AML-193 (cell line): ENCODE results near the gene SQSTM1.
A peak's percentile ranks its signal among the peaks of the same experiment; 100 is the strongest.
"Not testable (repeated sequence)": the region's sequence is repeated elsewhere in the genome, so short reads cannot be mapped to it uniquely, and the experiment has no call there.

Experiments
- DNase-seq, 2 experiments: peaks; one replicate each; lab custom pipeline; 2025; lab: John Stamatoyannopoulos, UW

The SQSTM1 gene

DNA sequence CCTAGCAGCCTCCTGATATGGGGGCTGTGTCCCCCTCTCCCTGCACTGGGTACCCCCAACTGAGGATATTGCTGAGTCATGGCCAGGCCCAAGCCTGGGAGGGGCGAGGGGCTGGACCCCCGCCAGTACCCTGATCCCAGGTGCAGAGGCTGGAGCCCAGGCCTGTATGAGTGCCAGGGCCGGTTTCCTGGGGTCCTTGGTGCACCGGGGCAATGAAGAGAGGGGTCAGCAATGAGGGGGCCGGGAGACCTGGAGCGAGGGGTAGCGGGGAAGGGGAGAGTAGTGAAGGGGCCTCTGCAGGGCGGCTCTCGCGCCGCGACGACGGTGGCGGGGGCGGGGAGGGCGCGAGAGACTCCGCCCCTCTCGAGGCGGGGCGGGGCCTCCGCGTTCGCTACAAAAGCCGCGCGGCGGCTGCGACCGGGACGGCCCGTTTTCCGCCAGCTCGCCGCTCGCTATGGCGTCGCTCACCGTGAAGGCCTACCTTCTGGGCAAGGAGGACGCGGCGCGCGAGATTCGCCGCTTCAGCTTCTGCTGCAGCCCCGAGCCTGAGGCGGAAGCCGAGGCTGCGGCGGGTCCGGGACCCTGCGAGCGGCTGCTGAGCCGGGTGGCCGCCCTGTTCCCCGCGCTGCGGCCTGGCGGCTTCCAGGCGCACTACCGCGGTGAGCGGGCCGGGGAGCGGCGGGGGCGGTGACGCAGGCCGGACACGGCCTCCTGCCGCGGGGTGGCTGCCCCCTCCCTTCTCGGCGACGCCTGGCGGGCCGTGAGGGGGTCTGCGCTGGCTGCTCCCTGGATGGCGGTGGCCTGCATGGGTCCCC, at the start of gene SQSTM1:
Gene SQSTM1 (plus strand): TSS at position 423 of the 815 bp plus-strand sequence. CDS start 32 bp downstream, at position 455.
- DNase-seq, result peak; percentile 34 to 42

DNA sequence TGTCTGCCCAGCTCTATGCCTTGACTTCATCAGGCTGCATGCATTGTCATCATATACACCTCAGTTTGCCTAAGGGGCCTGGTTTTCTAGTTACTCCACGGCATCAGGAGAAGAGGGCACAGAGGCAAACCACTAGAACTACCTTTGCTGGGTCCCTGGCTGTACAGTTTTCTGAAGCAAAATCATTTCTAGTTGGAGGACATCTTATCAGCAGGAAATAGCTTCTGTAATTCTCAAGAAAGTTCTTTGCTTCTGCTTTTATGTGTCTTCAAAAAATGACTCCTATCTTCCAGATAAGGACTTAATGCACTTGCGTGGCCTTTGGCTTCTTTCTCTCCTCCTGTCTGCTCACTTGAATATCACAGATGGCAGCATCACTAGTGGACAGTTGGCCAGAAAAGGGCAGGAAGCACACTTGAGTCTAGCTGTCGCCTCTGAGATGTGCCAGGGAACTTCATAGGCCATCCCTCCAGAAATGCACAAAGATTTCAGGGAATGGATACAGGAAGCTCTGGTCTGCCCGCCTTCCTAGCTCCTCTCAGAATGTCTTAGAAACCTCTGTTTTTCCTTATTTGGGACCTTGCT, 49.3 kb upstream of the SQSTM1 start:
- no peak for DNase-seq

DNA sequence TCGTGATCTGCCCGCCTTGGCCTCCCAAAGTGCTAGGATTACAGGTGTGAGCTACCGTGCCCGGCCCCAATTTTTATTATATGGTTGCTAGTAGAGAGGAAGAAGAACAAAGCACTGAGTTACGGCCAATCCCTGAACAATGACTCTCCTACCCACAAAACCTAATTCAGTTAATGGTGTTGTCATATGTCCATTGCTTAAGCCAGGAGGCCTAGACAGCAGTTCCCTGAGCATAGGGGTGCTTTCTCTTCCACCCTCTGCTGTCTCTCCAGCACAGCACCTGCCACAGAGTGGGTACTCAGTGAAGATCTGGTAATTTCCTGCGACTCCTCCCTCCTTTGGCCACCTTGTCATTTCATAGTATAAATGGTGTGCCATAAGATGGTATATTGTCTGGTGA, 48.4 kb upstream of the SQSTM1 start:
- peak; percentile 69 to 71 for DNase-seq

DNA sequence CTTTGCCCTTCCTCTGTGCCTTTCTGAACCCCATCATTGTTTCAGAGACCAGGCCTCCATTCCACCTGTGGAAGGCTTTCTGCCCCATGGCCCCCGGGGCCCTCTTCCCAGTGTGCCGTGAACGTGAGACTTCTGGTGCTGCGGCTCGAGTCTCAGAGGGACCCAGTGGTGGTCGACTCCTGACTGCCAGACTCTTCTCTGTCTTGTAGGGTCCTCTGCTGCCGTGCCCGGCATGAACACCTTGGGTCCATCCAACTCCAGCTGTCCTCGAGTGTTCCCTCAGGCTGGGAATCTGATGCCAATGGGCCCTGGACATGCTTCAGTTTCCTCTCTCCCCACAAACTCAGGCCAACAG, 47.0 kb upstream of the SQSTM1 start:
- no peak for DNase-seq

DNA sequence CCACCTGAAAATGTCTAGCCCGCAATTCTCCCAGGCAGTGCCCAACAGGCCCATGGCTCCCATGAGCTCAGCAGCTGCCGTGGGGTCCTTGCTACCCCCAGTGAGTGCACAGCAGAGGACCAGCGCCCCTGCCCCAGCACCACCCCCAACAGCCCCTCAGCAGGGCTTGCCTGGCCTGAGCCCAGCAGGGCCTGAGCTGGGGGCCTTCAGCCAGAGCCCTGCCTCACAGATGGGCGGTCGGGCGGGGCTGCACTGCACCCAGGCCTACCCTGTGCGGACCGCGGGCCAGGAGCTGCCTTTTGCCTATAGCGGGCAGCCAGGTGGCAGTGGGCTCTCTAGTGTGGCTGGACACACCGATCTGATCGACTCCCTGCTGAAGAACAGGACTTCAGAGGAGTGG, 46.3 kb upstream of the SQSTM1 start:
- DNase-seq, result no peak

DNA sequence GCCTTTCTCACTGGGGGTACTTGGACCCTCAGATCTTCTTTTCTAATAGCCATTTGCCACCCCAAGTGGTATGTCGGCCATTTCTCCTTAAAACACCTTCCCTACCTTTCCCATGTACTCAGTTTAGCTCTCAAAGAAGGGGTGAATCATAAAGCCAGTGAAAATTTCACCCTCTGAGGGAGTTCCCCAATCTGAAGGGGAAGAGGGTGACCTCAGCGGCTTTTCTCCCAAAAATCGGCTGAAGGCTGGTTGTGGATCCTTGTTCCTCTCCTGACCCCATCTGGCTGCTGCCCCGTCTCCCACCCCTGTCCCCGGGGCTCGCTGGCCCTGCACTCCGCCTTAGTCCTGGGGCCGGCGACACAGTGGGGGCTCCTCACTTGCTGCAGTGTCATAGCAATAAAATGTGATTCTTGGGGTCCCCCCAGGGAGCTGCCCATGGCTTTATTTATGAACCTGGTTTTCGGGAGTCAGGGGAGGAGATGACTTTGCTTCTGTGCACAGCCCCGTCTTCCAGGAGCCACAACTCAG, 44.2 kb upstream of the SQSTM1 start:
- no peak for DNase-seq

DNA sequence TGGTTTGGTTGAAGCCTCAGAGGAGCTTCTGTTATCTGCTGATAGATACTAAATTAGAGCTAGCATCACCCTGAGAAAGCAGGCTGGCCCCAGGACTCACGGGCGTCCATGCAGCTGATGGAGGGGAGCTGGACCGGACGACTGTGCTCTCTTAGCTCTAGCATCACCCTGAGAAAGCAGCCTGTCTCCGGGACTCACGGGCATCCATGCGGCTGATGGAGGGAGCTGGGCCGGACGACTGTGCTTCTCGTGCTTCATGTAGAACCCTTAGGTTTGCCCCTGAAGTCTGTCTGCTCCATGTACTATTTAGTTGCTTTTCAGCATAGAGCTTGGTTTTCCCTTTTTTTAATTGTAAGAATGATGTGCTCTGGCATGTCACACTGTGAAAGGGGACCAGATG, 43.2 kb upstream of the SQSTM1 start:
- no peak for DNase-seq

DNA sequence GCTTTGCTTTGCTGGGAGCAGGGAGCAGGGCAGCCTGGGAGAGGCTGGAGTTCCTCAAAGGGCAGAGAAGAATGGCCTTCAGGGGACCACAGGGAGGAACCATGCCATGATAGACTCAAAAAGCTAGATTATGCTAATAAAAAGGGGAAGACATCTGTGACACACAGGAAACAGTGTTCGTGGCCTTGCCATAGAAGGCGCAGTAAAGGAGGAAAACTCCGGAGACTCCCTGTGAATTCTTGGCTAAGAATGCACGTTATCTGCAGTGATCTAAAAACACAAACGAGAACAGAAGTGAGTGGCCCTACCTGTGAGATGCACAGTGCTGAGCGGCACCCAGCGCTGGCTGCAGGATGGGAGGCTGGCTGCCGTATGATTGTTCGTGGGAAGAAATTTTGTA, 42.8 kb upstream of the SQSTM1 start:
- peak; percentile 15 to 42 for DNase-seq

DNA sequence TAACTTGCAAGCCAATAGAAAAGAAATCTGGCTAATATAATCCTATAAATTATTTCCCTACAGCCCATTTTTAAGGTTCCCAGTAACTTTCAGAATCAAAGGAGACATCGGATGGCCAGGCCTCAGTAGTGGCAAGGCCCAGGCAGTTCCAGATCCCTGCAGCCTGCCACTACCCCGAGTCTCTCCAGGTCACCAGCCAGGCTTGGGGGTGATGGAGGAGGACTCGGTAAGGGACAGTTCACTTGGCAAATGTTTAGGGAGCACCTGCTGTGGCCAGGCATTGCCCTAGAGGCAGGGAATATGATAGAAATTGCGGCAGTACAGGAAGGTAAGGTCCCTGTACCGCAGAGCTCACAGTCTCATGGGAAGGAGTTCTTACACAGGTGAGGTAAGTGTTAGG, 42.1 kb upstream of the SQSTM1 start:
- DNase-seq, result no peak

DNA sequence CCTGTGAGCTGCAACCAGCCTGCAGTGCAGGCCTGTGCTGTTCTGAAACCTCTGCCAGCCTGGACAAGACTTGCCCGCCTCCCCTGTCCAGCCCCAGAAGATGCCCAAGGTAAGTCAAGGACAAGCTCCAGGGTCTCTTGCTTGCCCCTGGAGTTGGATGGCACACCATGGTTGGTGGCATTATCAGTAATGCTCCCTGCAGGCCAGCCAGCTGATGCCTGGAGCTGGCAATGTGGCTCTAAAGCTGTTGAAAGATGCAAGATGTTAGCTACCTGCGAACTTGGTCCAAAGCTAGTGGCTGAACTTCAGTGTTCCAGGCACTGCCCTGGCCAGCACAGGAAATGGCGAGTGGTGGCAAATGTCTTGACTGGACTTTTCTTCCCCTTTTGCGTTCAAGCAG, 40.9 kb upstream of the SQSTM1 start:
- DNase-seq, result no peak

DNA sequence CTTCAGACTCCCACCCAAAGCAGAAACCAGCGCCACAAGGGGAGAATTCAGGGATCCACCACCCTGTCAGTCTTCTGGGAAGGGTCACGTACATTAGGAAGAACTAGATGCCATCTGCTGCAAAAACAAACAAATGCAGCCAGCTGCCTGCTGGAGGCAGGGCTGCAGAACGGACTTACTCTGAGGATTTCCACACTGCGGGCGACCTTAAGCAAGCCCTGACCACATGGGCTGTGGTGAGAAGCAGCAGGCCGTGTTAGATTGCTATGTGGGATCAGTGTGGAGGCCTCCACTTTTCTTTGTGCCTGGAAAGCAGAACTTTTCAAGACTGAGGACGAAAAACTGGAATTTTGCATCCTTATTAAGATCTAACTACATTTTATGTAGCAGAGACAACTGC, 40.3 kb upstream of the SQSTM1 start:
- DNase-seq, result peak; percentile 69 to 76

DNA sequence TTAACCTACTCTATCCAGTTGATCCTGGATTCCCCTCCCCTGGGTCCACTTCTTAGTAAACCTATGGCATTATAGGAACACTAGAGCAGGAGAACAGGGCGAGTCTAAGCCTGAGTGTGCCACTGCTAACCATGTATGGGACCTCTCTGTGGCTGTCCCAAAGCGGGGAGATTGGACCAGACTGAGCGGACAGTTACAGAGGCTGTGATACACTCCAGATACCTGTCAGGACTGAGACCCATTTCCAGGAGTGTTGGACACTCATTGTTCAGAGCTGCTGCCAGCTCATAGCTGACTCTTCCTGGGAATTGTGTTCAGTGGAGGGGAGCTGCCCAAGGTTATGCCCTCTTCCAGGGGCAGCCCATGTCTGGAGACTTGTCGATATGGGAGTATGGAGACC, 38.9 kb upstream of the SQSTM1 start:
- no peak for DNase-seq

DNA sequence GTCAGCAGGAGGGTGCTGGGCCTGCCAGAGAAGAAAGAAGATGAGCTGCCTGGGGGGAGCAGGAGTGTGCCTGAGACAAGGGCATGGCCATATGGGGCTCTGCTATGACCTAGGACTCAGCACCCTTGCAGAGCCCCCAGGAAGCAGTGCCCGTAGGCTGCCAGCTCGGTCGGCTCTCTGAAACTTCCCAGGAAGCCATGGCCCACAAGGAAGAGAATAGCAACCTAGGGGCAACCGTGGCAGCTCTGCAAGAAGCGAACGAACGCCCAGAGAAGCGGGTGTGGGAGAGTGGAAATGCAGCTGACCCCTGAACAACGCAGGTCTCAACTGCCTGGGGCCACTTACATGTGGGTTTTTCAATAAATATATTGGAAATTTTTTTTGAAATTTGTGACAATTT, 37.6 kb upstream of the SQSTM1 start:
- DNase-seq, result no peak

DNA sequence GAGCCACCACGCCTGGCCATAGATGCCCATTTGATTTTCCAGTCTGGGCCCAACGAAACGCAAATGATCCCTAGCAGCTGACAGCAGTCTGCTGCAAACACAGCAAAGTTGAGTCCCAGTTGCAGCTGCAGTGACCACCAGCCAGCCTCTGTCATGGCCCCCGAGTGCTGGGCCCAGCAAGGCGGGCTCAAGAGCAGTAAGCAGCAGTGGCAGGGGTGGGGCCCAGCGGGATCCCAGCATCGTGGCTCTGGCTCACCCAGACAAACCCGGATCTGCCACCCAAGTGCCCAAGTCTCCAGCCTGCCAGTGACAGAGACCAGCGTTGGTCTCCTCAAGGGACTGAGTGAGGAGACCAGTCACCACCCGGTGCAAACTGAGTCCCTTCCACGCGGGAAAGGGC, 33.8 kb upstream of the SQSTM1 start:
- no peak for DNase-seq

DNA sequence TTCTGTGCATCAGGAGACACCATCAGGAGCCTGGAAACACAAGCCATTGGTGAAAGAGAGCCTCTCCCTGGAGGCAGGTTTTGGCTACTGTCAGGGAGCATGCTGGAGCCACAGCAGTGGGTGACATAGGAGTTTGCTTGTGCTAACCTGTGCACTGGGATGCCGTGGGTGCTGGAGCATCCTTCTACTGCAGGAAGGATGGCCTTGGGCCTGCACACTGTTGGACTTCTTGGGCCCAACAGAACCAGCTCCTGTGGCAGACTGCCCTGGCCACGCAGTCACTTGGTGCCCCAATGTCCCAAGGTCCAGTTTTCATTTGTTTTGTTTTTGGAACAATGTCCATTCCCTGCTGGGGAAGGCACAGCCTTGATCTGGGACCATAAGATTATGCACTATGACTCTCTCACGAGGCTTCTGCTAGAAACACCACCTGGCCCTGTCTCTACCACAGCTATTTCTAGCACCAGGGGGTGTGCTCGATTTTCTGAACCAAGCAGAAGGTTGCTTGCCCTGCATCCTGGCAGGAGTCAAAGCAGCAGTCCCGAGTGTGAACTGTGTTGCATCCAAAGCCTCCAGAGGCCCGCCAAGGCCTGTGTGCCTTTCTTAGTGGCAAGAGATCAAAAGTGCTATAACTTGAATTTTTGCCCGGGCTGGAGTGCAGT, 32.4 kb upstream of the SQSTM1 start:
- no peak for DNase-seq

DNA sequence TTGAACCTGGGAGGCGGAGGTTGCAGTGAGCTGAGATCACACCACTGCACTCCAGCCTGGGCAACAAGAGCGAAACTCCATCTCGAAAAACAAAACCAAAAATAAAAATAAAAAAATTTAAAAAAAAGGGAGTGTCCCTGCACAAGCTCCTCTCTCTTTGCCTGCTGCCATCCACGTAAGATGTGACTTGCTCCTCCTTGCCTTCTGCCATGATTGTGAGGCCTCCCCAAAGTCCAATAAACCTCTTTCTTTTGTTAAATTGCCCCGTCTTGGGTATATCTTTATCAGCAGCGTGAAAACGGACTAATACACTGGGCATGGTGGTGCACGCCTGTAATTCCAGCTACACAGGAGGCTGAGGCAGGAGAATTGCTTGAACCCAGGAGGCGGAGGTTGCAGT, 31.4 kb upstream of the SQSTM1 start:
- not testable (repeated sequence) for DNase-seq

DNA sequence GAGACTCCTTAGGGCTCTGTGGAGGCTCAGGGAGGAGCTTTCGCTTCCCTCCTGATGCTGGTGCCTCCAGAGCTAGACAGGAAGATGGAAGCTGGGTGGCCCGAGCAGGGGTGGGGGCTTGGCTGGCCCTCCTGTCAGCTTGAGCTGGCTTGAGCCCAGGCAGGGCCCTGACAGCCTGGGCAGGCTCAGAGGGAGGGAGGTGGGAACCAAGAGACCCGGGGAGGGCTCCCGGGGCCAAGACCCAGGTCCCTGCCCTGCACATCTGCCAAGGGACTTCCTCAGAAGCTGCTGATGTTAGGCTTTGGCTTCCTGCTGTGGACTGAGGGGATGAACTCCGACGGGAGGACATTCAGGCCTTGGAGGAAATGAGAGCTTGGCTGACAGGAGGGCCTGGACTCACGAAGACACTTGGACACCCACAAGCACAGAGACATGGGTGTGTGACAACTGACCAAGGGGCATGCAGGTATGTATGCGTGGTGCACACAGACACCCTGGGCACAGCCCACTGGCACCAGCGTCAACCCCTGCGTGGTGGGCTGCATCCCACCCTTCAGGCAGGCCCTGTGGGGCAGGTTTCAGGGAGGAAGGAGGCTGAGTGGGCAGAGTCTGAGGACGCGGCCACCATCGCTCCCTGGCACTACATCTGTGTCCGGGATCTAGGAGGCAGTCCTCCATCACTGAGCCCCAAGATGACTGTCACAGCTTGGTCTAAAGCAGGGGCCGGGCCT, 28.7 kb upstream of the SQSTM1 start:
- DNase-seq, result no peak

DNA sequence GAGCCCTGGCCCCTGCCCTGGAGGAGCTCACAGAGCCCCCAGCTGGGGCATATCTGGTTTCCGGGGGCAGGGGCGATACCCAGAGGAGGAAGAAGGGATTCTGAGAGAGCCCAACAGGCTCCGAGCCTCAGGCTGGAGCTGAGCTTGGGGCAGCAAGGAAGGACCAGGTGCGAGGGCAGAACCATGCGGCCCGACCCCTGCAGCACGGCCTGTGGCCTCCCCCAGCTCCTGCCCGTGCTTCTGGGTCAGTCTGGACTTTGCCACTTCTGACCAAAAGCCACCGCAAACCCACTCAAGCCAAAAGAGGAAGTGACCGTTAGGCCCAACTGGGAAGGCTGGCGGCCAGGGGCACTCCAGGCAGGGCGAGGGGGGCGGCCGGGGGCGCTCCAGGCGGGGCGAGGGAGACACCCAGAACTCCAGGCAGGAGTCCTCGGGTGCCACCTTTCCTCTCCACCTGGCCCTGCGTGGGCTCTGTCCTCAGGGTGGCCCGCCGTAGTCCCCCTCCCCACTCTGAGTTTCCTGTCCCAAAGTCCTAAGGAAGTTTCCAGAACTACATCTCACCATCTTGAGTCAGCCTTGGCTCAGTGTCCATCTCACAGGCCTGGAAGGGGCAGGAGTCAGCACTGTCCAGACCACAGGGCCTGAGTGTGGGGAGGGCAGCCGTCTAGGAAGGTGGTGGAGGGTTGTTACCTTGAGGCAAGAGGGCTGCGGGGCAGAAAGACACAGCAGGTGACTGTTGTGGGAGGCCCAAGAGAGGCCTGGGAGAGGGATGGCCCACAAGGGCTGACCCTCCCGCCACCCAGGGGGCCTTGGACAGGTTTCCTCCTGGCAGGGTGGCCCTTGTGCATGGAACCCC, 27.9 kb upstream of the SQSTM1 start:
- peak in 1 of 2 experiments; percentile 29 for DNase-seq

DNA sequence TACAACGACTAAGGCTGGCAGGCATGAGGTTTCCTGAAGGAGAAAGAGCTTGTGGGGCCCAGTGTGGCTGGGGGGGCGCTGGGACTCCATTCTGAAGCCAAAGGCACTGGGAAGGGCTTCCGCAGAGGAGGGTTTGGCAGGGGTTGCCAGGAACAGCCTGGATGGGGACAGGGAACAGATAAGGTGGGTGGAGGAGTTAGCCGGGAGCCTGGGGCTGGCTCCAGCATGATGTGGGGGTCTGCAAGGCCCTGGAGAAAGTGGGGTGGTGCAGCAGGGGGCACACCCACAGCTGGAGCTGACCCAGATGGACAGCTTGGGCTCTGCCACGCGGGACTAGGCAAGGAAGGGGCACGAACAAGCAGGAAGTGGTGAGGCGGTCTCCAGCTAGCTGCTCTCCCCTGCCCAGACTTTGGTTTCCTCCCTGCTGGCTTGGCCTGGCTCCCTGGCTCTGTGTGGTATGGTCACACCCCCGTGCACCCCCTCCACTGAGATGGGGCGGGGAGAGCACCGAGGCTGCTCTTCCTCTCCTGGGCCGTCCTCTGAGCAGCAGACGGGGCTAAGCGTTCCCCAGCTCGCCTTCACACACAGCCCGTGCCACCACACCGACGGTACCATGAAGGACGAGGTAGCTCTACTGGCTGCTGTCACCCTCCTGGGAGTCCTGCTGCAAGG, 27.1 kb upstream of the SQSTM1 start, which contains the start of gene LTC4S:
Gene LTC4S (plus strand): TSS at position 519 of the 672 bp plus-strand sequence. CDS start 95 bp downstream, at position 614.
- DNase-seq, result peak; percentile 88 to 89

DNA sequence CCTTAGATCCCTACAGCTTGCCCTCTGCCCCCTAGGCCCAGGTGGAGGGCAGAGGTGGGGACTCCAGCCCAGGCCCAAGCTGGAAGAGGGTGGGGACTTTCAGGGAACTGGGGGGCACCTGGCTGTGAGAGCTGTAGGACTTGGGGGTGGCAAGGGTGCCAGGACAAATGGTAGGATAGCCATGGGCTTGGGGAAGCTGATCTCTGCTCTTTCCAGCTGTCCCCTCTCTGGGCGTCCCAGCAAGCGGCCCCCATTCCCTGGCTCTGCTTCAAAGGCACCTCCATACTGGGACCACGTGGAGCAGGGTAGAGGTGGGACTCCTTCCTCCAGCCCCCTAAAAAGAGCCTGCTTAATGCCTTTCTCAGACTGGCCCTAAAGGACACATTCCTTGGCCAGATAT, 26.5 kb upstream of the SQSTM1 start:
- no peak for DNase-seq

DNA sequence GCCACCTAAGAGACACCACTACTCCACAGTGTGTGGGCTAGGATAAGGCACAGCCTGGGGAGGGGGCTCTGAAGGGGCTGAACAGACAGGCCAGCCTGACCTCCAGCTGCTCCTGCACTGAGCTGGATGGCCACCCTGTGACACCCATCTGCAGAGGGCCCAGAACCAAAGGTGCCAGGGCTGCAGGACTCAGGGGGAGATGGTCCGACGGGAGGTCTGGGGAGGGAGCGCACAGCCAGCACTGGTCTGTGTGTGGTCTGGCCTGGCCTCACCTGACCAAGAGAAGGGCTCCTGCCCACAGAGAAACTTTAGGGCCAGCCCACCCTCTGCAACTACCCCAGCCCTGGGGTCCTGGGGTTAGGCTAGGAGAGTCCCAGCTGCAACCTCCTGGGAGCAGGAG, 26.1 kb upstream of the SQSTM1 start:
- DNase-seq, result no peak
